GM18508 (cell line): ENCODE results near the gene OR52M1.

Experiments
- ATAC-seq: cut with Tn5 transposase; IDR thresholded peaks from one replicate; pipeline ENCODE4 v1.9.1; 2021; ENCODE audit warnings: moderate number of reproducible peaks; ENCODE audit not compliant: insufficient read depth, unreplicated experiment

OR52M1 gene

DNA sequence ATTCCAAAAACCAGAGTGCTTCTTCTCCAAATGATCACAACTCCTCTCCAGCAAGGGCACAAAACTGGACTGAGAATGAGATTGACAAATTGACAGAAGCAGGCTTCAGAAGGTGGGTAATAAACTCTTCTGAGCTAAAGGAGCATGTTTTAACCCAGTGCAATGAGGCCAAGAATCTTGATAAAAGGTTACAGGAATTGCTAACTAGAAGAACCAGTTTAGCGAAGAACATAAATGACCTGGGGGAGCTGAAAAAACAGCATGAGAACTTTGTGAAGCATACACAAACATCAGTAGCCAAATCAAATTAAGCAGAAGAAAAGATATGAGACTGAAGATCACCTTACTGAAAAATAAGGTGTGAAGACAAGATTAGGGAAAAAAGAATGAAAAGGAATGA is 15.5 kb downstream of the OR52M1 start:
- ATAC-seq: no peak

DNA sequence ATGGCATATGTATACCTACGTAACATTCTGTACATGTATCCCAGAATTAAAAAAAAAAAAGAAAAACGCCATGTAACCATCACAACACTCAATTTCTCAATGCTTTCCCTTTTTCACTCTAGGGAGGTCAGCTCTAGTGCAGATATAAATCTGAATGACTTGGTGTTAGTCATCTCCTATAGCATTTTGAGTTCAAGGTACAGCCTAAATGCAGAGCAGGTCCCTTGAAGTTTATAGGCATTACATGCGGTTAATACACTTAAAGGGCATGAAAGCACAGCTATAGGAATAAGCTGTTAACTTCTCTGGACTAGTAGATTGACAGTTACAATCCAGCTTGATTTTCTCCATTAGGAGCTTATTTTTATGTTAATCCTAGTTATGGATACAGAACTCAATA is 20.4 kb downstream of the OR52M1 start:
- no peak for ATAC-seq

DNA sequence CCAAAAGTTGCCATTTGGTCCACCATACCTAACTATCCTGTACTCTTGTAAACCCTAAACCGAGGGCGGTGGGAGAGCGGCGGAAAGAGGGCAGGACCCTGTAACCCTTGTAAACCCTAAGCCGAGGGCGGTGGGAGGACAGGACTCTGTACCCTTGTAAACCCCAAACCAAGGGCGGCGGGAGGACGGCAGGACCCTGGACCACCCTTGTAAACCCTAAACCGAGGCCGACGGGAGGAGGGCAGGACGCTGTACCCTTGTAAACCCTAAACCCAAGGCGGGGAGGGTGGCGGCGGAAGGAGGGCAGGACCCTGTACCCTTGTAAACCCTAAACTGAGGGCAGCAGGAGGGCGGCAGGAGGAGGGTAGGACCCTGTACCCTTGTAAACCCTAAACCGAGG is 24.1 kb downstream of the OR52M1 start:
- ATAC-seq: no peak

DNA sequence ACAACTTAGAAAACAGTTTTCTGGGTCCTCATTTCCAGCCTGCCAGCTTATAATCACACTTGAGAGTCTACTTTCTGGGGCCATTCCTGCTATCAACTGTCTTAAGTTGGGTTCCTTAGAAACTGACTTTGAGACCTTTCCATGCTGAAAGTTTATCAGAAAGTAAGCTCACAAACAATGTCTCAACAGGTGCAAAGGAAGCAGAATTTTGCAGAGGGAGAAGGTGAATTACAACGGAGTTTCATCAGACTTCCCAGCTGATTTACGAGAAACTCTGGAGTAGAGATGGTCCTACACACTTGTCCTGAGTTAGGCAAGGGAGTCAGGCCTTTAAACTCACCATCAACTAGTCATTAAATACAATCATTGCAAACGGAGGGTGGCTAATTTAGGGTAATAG is 31.9 kb downstream of the OR52M1 start:
- no peak for ATAC-seq

DNA sequence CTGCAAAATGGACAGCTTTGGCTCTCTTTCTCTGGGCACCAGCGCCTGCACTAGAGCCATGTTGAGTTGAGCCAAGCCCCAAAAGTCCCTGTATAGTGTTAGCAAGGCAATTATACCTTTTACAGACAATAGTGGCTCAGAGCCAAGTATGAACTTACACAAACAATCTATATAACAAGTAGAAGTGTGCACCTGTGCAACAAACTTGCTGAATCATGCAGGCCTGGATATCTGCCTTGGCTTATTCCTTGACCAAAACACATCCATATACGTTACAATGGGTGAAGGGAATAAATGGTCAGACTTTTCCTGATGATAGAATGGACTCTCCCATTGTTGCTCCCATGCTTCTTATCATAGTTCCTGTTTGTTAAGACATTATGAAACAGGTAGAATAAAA is 32.8 kb downstream of the OR52M1 start:
- ATAC-seq: no peak

DNA sequence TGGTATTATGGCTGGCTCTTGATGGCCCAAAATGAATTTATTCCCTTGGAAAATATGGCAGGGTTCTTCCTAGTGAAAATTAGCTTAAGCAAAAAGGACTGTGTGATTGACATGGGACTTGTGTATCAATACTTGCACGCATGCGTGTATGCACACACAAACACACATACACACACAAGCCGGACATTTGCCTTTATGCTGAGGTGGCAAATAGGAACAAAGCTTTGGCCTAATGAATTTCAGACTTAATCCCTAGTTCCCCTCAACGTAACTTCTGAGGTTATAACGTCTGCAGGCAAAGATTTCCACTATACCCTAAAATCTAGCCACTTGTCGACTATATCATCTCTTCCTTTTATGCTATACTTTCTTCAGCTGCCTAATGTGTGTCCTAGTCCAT is 33.6 kb downstream of the OR52M1 start:
- ATAC-seq: no peak

DNA sequence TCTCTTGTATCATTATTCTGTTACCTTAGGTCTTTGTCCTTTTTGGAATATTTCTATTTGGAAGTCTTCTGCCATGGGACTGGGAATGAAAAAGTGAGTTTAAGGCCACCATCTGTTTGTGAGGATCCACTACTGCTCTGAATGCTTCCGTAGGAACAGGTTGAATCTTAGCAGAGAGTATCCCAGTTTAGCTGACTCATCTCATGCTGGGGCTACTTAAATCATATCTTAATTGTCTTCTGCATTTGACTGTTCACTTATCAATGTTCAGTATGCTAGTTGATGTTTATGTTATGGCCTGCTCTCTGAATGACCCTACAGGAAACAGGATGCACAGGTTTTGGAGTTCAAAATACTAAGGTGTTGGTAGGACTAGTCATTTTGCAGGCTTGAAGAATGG is 35.1 kb downstream of the OR52M1 start:
- ATAC-seq: no peak

DNA sequence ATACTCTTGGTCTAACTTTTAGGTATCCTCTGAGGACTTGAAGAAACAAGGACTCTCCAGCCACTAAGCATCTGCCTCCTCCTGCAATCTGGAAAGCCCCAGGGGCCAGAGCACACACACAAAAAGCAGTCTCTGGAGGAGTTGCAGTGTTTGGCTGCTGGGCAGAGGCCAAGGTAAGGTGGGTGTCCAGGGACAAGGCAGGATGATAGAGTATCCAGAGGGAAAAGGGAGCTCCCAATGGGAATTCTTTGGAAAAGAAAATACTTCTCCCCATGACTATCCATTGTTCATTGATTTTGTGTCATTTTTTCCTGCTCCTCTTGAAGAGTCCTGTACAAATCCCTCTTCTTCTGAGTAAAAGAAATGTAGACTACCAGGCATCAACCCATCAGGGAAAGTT is 36.5 kb downstream of the OR52M1 start, which contains the start of gene OR52I2:
Gene OR52I2 (plus strand): TSS at position 301 of the 400 bp plus-strand sequence.
- ATAC-seq: no peak

DNA sequence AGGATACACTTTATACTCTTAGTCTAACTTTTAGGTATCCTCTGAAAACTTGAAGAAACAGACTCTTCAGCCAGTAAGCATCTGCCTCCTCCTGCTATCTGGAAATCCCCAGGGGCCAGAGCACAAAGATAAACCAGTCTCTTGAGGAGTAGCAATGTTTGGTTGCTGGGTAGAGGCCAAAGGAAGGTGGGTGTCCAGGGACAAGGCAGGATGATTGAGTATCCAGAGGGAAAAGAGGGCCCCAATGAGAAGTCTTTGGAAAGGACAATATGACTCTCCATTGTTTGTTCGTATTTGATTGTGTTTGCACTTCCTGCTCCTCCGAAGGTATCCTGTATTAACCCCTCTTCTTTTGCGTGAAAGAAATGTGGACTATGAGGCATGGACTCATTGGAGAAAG is 44.0 kb downstream of the OR52M1 start:
- no peak for ATAC-seq

DNA sequence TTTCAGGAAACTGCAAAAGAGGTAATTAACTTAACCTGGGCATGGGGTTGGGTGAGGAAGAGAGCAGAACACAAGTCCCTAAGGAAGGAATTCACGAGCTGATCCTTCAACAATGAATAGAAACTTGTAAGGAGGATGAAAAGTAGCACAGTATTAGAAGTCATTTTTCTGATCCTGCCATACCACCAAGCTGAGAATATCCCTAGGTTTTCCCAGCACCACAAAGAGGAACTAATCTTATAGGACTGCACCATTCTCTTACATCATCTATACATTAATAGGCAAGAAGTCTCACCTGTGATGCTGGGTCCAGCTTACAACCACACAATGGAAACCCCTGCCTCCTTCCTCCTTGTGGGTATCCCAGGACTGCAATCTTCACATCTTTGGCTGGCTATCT is 48.7 kb downstream of the OR52M1 start, which contains the start of gene OR52I1:
Gene OR52I1 (plus strand): TSS at position 301 of the 400 bp plus-strand sequence. CDS start 0 bp downstream, at position 301.
- no peak for ATAC-seq
